Measurements from ENCODE around the gene PDE3B.
"Not testable (repeated sequence)": the region's sequence is repeated elsewhere in the genome, so short reads cannot be mapped to it uniquely, and the experiment has no call there.

PDE3B gene

DNA sequence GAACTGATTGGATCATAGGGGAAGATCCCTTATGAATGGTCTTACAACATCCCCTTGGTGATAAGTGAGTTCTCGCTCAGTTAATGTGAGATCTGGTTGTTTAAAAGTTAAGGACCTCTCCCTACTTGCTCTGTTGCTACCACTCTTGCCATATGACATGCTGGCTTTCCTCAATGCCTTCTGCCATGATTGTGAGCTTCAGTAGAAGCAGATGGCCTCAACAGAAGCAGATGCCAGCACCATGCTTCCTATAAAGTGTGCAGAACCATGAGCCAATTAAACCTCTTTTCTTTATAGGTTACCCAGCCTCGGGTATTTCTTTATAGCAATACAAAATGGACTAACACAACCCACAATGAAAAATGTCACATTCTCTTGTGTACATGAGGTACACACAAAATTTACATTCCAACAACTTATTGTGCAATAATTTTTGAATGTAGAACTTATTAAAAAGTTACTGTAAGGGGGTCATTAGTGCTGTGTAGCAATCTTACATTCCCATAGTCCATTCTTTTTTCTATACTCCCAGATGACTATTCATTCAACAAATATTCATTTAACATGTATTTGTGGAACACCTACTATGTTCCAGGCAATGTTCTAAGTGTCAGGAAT lies 238.1 kb downstream of the PDE3B start:
- DNase-seq (ENCODE audit: low read depth in 4 of 4, low spot score in 1 of 4), result no peak

DNA sequence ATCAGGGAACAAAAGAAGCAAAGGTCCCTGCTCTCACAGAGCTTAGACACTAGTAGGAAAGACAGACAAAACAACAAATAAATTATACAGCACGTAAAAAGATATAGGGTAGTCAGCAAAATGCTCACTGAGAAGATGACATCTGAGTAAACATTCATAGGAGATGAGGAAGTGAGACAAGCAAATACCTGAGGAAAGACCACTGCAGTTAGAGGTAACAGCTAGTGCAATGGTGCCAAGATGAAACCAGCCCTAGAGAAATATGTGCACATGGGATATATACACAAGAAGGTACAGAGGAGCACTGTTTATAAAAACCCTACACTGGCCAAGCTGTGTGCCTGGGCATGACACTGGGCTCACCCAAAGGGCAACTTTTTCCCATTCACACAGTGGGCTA lies 238.6 kb downstream of the PDE3B start:
- DNase-seq (ENCODE audit: low read depth in 4 of 4, low spot score in 1 of 4), result no peak

DNA sequence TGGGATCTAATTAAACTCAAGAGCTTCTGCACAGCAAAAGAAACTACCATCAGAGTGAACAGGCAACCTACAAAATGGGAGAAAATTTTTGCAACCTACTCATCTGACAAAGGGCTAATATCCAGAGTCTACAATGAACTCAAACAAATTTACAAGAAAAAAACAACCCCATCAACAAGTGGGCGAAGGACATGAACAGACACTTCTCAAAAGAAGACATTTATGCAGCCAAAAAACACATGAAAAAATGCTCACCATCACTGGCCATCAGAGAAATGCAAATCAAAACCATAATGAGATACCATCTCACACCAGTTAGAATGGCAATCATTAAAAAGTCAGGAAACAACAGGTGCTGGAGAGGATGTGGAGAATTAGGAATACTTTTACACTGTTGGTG lies 240.1 kb downstream of the PDE3B start:
- not testable (repeated sequence) for DNase-seq (ENCODE audit: low read depth in 4 of 4, low spot score in 1 of 4)

DNA sequence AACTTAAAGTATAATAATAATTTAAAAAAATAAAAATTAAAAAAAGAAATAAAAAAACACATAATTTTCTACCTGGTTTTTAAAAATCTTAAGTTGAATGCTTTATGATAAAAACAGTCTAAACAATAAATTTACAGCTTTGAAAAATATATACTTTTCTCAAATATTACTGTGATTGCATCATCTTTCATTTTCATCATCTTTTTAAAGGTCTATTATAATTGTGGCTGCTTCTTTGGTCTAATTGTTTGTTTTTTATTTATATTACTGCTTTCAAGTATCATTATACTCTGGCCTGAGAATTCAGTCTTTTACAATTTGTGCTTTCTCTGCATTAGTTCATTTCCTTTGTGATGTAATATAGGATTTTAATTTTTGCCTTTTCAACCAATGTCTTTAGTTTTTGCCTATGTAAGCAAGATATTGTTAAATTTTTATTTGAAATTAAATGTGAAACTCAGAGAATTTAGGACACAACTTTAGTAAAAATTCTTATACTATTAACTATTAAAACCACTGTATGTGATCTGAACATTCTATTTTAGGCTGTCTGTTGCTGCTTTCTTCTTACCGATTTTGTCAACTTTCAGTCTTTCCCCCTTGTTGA lies 241.2 kb downstream of the PDE3B start:
- no peak for DNase-seq (ENCODE audit: low read depth in 4 of 4, low spot score in 1 of 4)

DNA sequence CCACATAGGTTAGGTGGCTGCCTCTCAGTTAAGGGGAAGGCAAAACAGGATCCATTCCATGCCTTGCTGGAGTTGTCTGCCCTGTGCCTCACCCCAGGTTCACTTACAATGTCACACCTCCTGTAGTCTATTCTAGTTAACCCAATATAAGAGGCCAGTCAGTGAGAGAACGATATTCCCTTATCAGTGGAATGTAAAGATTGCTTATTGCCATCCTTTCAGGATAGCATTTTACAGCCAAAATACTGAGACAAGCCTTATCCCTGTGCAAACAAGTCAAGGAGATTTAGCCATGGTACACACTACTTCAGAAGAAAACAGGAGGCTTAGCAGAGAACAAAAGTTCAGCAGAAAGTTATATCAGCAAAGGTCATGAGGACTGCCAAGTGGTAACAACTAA lies 242.9 kb downstream of the PDE3B start:
- no peak for DNase-seq (ENCODE audit: low read depth in 4 of 4, low spot score in 1 of 4)

DNA sequence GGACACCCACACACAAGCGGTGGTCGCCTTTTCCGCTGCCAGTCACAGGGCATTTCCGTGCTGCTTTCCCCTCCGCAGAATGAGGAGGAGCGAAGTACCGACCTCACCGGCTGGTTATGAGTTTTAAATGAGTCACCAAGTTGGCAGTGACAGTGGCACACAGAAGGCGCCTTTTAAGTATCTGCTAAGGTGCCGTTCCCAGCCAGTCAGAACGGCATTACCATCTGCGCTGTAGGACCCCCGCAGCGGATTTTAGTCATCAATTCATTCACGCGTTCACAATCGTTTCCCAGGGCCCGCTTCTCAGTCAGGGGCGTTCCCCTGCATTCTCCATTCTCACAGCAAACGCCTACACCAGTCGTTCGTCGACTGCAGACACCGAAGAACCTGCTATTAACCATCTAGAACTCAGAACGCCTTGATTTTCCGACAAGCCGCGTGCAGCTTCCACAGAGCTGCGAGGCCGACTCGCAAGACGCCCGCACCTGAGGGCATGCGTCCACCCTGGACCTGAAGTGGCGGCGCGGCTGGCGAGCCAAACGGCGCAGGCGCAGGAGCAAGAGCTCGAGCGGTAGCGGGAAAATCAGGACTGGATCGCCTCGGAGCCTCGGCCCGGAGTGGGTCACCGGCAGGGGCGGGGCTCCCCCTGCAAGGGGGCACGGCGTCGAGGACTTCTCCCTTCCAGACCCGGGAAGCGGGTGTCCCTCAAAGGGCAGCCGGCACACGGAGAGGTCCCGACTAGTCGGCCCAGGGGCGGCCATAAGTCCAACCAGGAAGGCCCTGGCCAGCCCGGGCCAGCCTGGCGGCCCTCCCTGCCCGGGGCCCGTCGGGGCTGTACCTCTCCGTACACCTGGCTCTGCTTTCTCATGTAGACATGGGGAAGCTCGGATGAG lies 247.8 kb downstream of the PDE3B start:
- DNase-seq (ENCODE audit: low read depth in 4 of 4, low spot score in 1 of 4), result peak; percentile 56 to 73 (median 65)

DNA sequence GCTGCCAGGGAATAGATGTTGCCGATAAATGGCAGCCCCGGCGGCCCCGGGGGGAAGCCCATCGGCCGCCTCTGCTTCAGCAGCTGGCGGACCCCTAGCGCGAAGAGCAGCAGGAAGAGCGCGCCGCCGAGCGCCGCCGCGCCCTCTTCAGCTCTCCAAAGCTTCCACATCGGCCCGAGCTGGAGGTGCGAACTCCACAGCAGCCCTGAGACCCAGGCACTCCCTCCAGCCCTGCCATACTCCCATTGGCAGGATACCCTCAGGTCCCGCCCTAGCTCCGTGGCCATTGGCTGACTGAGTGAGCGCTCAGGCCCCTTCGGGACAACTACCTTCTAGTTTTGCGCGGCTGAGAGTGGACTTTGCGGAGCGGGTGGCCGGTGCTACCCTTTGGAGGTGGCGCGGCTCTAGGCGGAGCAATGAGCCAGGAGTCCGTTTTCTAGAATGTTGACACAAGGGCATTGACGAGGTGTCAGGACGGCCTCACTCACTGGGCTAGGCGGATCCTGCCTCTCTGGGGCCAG lies 248.5 kb downstream of the PDE3B start, which contains the start of gene CYP2R1:
TSS of gene CYP2R1 (minus strand) at position 196 of the 521 bp plus-strand sequence. CDS start at position 170, 26 bp downstream.
- peak; percentile 55 to 81 (median 70) for DNase-seq (ENCODE audit: low read depth in 4 of 4, low spot score in 1 of 4)

DNA sequence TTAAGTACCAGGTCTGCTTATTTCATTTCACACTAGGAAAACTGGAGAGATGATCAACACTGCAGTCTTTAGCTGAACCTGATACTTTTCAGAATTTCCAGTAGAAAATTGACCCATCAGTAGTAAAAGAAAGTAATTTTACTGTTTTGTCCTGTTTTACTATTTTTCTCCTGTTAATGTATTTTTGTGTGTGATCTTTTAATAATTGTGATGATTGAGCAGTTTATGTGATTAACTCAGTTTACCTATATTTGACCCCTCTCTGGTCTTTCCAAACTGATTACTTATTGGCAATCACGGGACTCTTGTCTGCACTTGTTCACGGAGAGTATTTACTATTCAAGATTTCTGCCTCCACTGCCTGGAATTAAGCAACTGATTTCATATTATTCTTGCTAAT lies 249.0 kb downstream of the PDE3B start:
- no peak for DNase-seq (ENCODE audit: low read depth in 4 of 4, low spot score in 1 of 4)

DNA sequence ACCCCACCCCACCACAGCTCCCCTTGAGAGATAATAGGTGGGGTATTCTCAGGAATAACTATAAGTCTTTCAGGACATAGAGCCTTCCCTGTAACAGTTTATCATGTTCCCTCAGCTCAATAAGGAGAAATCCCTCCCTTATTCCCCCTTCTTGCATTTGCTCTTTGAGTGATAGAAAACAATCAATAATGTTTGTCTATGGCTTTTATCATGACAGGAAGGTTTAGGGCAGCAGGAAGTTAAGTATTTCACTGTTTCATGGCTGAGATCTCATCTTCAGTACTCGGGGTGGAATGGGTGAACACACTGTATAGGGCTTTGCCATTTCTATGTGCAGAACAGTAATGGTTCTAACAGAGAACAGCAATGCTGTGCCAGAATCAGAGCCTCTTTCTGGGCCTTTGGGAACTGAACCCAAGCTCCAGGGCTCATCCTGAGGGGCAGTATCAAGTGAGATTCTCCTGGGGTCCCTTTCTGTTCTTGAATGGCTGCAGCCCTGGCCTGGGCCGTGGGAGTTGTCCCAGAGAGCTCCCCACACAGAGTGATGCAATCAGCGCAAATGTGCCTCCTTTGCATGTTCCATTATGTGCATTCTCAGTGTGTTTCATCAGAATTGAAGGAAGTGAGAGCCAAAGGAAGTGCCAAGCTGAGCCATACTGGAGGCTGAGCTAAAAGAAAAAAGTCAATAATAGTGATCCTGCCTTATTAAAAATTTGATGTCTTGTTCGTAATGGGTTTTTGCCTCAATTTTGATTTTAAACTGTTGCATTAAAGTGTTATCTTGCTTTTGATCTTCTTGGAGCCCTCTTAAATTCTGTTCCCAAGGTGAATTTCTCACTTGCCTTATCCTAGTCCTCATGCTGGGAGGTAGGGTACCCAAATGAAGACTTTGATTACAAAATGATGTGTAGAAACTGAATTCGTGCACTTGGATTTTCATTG lies 251.3 kb downstream of the PDE3B start:
- no peak for DNase-seq (ENCODE audit: low read depth in 4 of 4, low spot score in 1 of 4)

DNA sequence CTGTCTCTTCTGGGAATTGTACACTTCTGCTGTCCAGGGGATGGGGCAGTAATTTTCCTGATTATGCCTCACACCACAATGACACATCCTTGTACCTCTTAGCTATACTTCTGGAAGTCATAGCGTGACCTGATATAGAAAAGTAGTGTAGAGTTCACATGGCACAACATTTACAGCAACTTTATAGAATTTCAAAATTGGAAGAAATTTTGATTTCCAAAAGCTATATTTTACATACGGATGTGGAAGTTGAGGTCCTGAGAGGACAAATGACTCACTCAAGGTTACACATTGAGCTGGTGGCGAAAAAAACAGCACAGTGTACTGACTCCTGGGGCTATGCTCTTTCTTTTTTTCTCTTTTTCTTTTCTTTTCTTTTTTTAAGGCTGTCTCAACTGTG lies 254.8 kb downstream of the PDE3B start:
- DNase-seq (ENCODE audit: low read depth in 4 of 4, low spot score in 1 of 4), result no peak

DNA sequence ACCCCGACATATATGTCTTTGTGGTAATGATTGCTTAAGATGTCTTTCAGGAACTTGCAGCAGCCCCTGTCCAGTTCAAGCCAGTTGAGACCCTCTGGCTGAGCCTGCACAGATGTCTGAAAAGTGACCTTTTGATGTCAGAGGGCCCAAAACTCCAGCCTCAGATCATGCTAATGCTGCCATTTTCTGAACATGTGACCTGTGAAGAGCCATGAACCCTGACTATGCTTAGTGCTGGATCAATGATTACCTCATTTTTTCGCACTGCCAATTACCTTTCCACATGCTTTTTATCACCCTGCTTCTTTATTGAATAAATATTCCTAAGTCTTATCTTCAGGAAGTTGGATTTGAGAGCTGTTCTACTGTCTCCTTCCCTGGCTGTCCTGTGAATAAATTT lies 255.3 kb downstream of the PDE3B start:
- DNase-seq (ENCODE audit: low read depth in 4 of 4, low spot score in 1 of 4), result no peak

DNA sequence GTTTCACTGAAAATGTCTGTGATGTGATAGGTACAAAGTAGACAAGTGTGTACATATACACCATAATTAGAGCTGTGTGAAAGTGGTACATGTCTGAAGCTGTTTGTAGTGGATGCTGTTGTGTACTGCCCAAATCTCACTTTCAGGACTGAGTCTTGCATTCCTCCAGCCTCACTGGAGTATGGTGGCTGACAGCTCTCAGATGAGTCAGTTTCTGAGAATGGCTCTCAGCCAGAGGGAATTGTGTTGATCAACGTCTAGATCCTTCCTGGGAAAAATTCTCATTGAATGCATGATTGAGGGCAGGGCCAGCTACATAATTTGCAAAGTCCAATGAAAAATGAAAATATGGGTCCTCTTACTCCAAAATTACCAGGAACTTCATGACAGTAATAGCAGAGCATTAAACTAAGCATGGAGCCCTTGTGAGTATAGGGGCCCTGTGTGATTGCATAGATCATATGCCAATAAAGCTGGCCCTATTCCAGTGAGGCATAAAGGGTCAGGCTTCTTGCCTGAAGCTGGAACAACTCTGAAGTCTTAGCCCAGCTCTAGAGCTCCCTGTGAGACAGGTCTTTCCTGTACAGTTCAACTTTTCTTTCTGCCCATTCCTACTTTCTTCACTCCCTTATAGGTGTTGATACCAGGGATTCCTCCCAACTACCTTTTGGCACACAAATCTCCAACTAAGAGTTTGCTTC lies 259.2 kb downstream of the PDE3B start:
- no peak for DNase-seq (ENCODE audit: low read depth in 4 of 4, low spot score in 1 of 4)

DNA sequence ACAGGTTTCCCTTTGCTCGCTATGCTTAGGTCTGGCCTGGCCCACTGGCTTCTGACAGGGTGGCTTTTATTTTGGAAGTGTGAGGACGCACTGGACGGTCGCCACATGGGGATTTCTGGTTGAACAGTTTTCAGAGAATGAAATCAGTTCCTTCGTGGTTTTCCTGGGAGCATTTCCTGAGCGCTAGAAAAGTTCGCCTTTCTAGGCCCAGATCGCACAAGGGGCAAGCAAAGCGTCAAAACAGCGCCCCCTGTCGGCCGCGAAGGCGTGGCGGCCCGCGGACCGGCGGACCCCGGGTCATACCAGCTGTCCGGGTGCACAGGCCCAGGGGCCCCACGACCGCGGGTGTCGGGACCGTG lies 261.1 kb downstream of the PDE3B start:
- DNase-seq (ENCODE audit: low read depth in 4 of 4, low spot score in 1 of 4), result peak; percentile 76 to 86 (median 79)

DNA sequence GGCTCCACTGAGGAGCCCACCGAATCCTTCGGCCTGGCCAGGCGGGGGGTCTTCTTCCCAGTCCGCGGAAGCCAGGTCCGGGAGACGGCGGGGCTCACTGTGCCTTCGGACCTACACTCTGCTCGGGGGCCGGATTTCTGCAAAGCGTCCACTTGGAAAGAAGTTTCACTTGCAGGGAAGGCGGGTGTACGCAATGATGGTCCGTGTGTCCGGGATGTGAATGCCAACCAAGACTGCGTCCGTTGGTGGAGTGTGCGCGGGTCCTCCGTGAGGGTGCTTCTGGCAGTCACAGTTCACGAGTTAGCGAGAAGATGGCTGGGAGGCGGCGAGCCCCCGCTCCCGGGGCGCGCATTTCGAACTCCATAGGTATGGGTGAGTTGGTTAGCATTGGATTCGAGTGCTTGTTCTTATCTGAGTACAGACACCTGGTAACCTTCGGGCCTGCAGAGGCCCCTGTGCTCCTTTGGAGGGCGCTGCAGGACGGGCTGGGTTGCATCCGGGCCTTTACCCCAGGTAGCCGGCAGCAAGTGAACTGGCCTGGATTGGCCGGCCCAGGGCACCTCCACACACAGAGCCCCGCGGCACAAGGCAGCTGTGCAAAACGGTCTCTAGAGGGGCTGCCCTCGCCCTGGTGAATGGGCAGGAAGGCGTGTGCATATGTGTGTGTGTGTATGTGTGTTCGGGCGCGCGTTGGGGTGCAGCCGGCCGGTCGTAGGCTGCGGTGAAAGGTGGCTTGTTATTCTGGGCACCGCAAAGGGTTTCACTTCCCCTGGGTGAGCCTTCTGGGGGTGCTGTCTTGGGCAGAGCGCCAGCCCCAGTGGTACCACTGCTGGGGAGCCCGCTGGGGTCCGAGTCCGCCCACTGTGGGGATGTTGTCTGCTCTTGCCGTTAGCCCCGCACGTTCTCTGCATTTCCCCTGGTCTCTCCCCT lies 261.8 kb downstream of the PDE3B start:
- peak in 1 of 4 experiments; percentile 37 for DNase-seq (ENCODE audit: low read depth in 4 of 4, low spot score in 1 of 4)

DNA sequence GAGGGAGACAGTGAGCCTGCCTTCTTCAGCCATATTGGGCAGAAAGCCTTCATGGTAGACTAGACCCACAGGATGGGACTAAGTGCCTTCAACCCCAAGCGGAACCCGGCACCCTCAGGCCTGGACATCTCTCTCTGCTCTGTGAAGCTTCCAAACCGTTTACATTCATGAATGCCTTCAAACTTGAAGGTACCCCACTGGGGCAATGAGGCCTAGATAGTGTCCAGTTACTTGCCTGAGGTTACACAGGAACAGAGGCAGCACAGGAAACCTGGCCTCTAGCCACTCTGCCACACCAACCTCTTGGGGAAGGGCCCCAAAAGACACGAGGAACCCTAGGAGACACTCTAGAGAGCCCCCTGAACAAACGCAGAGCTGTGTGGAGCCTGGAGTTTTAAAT lies 263.0 kb downstream of the PDE3B start:
- no peak for DNase-seq (ENCODE audit: low read depth in 4 of 4, low spot score in 1 of 4)

DNA sequence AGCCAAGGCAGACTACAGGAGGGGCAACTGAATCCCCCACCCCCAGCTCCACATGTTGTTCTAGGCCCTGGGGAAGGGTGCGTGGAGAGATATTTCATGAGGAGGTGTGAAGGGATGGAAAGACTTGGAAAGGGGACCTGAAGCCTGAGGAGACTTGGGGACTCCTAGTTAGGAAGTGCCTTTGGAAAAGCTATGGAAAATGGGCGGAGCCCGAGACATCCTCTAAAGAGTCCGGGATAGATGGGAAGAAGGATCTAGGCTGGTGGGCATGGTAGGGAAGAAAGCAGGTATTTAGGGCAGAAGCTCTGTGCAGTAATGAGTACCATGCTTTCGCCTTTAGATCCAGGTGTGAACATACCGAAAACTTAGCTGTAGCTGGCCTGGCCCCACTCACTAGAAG lies 263.4 kb downstream of the PDE3B start:
- DNase-seq (ENCODE audit: low read depth in 4 of 4, low spot score in 1 of 4), result no peak

DNA sequence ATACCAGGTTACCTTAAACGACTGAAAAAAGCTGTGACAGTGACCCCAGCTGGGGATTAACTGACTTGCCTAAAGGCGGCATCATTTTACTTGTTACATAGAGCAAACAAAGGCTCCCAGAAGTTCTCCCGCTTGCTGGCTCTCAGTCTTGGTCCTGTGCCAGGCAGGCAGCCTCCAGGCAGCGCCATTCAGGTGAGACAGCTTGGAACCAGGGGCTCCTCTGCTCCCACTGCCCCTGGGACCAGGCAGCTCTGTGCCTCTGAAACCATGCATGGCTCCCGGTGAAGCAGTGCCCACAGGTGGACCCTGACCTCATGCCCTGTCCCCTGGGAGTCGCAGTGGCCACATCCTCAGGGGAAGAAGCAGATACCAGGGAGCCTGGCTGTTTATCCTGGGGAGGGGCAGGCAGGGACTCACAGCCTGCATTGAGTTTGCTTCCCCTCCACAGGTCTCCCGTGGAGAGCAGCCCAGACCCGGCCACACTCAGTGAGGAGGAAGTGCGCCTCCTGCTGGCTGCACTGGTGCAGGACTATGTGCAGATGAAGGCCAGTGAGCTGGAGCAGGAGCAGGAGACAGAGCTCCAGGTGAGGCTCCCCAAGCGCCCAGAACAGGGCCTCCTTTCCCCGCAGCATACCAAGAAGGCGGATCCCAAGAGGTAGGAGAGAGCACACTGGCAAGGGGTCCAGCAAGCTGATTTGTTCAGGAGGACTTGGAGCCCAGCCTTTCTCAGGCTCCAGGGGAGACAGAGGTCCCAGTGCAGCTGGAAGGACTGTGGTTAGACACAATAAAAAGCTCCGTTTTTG lies 264.0 kb downstream of the PDE3B start:
- DNase-seq (ENCODE audit: low read depth in 4 of 4, low spot score in 1 of 4), result peak; percentile 78 to 89 (median 83)

DNA sequence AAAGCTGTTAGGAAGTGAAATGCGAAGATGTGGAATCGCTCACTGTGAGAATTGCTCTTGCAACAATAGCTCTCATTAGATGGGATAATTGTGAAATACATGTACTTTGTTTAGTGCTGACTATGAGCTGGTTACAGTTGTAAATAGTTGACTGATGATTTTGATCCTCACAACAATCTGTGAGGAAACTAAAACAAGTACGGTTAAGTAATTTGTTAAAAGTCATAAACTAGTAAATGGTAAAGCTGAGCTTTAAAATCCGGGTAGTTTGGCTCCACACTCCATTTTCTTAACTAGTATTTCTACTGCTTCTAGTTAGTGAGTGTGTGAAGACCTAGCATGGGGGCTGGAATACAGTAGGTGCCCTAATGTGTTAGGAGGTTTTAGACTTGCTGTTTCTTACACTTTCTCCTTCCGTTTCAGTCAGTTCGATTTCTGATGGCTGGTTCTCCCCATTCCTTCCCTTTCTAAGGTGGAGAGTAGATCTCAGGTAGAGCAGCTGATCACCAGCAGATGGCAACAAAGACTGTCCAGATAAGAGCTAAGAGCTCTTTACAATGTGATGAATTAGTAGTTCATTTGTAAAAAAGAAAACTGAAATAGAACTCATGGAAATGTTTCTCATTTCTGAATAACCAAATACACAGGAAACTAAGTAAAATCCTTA lies 264.7 kb downstream of the PDE3B start:
- no peak for DNase-seq (ENCODE audit: low read depth in 4 of 4, low spot score in 1 of 4)
